ENCODE results near the gene MED13L. TPM values are rescaled to one million over a fixed set of nuclear protein-coding genes. Genes with fewer than 3 reads are reported as not detected.

The MED13L gene
- polyA plus RNA-seq, 1 donor (not counting 4 experiments of a cell fraction or from before 2014, with no cell fraction given): 31.7 TPM

DNA sequence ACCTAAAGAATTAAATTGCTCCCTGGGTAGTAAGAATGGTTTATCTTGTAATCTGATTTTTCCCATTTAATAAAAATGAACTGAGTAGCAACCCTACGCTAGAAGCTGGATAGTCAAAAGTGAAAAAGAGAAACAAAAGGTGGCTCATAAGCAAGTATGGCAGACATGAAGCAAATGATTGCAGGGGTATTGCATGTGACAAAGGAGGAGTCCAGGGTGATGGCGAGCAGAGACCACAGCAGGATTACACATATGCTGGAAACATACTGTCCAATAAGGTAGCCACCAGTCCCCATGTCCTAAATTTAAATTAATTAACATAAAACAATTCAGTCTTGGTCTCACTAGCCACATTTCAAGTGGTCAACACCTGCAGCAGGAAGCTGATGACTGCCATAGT lies 283.8 kb downstream of the MED13L start:
- no peak for FAIRE-seq
- Histone ChIP-seq H2AFZ (ENCODE audit: control insufficient read depth, low read length) (no peak overlapping the region), H3K79me2 (ENCODE audit: control insufficient read depth, insufficient read depth, low read length) (peaks cover 5% of the 10 kb centered on the region), H3K4me1 (ENCODE audit: control insufficient read depth, extremely low read depth, insufficient read depth, low read length) (no peaks in the 10 kb centered on the region), H3K4me3 (ENCODE audit: control insufficient read depth in 2 of 3, extremely low read depth in 1 of 3, insufficient read depth in 2 of 3, low read depth in 1 of 3, low read length in 3 of 3) (no peak overlapping the region), H3K36me3 (ENCODE audit: control insufficient read depth in 2 of 2, extremely low read depth in 1 of 2, insufficient read depth in 2 of 2, low read length in 2 of 2) (peaks cover 16 to 25% of the 10 kb centered on the region in 2 experiments), H3K27ac (ENCODE audit: control insufficient read depth, insufficient read depth, low read length) (no peak overlapping the region), H3K9ac (ENCODE audit: control insufficient read depth, extremely low read depth, insufficient read depth, low read length) (no peak overlapping the region), H3K4me2 (ENCODE audit: control insufficient read depth, extremely low read depth, insufficient read depth, low read depth, low read length) (no peak overlapping the region), H4K20me1 (ENCODE audit: control insufficient read depth, extremely low read depth, insufficient read depth, low read length) (no peaks in the 10 kb centered on the region), H3K9me3 (ENCODE audit: control insufficient read depth, low read depth, low read length) (no peaks in the 10 kb centered on the region), H3K27me3 (ENCODE audit: control insufficient read depth, extremely low read depth, insufficient read depth, low read length) (no peaks in the 10 kb centered on the region), H3K9me1 (ENCODE audit: control insufficient read depth, extremely low read depth, insufficient read depth, low read length) (no peaks in the 10 kb centered on the region)
- dilution Hi-C loops (cut with MboI; ENCODE audit: extremely low pct_ligation_motif_present, low sequenced_read_pairs): no loop called here
- TF ChIP-seq, protein P1, sequence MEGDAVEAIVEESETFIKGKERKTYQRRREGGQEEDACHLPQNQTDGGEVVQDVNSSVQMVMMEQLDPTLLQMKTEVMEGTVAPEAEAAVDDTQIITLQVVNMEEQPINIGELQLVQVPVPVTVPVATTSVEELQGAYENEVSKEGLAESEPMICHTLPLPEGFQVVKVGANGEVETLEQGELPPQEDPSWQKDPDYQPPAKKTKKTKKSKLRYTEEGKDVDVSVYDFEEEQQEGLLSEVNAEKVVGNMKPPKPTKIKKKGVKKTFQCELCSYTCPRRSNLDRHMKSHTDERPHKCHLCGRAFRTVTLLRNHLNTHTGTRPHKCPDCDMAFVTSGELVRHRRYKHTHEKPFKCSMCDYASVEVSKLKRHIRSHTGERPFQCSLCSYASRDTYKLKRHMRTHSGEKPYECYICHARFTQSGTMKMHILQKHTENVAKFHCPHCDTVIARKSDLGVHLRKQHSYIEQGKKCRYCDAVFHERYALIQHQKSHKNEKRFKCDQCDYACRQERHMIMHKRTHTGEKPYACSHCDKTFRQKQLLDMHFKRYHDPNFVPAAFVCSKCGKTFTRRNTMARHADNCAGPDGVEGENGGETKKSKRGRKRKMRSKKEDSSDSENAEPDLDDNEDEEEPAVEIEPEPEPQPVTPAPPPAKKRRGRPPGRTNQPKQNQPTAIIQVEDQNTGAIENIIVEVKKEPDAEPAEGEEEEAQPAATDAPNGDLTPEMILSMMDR (optimal IDR thresholded peaks at IDR 0.05 in 1 of 3, IDR thresholded peaks at IDR 0.05 in 1 of 3, conservative IDR thresholded peaks at IDR 0.05 in 1 of 3; ENCODE audit: extremely low read depth in 1 of 3, insufficient read depth in 2 of 3, low read length in 3 of 3): no peak
- TF ChIP-seq EZH2 (IDR thresholded peaks at IDR 0.05; ENCODE audit: low read length): no peak
- no peak for DNase-seq (ENCODE audit: low read depth, low spot score)

DNA sequence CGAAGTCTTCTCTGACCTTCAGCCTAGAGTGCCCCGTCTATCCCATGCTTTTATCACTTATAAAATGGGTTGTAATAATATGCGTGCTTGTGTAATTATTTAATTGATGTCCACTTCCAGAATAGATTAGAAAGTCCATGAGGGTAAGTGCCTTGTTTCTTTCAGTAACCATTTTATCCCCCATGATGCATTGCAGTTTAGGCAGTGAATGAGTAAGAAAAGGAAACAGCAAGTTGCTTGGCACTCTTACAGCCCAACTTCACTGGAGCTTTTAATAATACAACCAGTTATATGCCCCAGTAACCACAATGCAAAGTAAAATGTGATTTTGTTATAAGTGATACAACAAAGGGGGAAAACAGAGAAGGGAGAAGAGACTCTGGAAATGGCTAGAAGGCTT lies 287.3 kb downstream of the MED13L start:
- H3K4me2 ChIP-seq (ENCODE audit: control insufficient read depth, extremely low read depth, insufficient read depth, low read depth, low read length): no peak overlapping the region
- H4K20me1 ChIP-seq (ENCODE audit: control insufficient read depth, extremely low read depth, insufficient read depth, low read length): peaks cover 4% of the 10 kb centered on the region
- FAIRE-seq (no peak), DNase-seq (ENCODE audit: low read depth, low spot score) (no peak)
- no peaks in the 10 kb centered on the region for H3K4me1 ChIP-seq (ENCODE audit: control insufficient read depth, extremely low read depth, insufficient read depth, low read length)
- dilution Hi-C loops (cut with MboI; ENCODE audit: extremely low pct_ligation_motif_present, low sequenced_read_pairs): no loop called here
- H3K9ac ChIP-seq (ENCODE audit: control insufficient read depth, extremely low read depth, insufficient read depth, low read length): no peak overlapping the region
- no peaks in the 10 kb centered on the region for H3K9me1 ChIP-seq (ENCODE audit: control insufficient read depth, extremely low read depth, insufficient read depth, low read length)
- H3K9me3 ChIP-seq (ENCODE audit: control insufficient read depth, low read depth, low read length): no peaks in the 10 kb centered on the region
- peaks cover 5% of the 10 kb centered on the region for H3K79me2 ChIP-seq (ENCODE audit: control insufficient read depth, insufficient read depth, low read length)
- TF ChIP-seq, protein P1 (optimal IDR thresholded peaks at IDR 0.05 in 1 of 3, IDR thresholded peaks at IDR 0.05 in 1 of 3, conservative IDR thresholded peaks at IDR 0.05 in 1 of 3; ENCODE audit: extremely low read depth in 1 of 3, insufficient read depth in 2 of 3, low read length in 3 of 3): no peak
- TF ChIP-seq EZH2 (IDR thresholded peaks at IDR 0.05; ENCODE audit: low read length): no peak
- H3K4me3 ChIP-seq (ENCODE audit: control insufficient read depth in 2 of 3, extremely low read depth in 1 of 3, insufficient read depth in 2 of 3, low read depth in 1 of 3, low read length in 3 of 3): no peak overlapping the region
- H3K27me3 ChIP-seq (ENCODE audit: control insufficient read depth, extremely low read depth, insufficient read depth, low read length): no peaks in the 10 kb centered on the region
- no peak overlapping the region for H2AFZ ChIP-seq (ENCODE audit: control insufficient read depth, low read length)
- H3K27ac ChIP-seq (ENCODE audit: control insufficient read depth, insufficient read depth, low read length): no peak overlapping the region
- H3K36me3 ChIP-seq (ENCODE audit: control insufficient read depth in 2 of 2, extremely low read depth in 1 of 2, insufficient read depth in 2 of 2, low read length in 2 of 2): peaks cover 26 to 30% of the 10 kb centered on the region in 2 experiments

Measured in keratinocyte (primary cell).